ENCODE data around the gene SLC4A7.
"Not testable (repeated sequence)": the region's sequence is repeated elsewhere in the genome, so short reads cannot be mapped to it uniquely, and the experiment has no call there.

SLC4A7 gene

DNA sequence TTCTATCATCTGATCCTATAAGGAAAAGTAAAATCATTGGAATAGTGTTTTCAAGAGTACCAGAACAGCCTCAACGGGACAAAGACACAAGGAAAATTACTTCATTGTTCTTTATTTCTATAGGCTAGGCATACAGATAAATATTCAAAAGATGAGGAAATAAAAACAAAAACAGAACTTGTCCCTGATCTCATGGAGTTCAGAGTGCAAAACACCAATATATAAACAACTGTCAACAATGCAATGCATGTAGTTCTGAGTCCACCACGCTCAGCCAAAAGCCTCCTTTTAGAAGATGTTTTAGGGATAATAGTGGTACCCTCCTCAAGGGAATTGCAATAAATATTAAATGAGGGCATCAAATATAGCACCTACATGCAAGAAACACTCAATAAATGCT lies 4.6 kb upstream of the SLC4A7 start:
- no peak for DNase-seq

DNA sequence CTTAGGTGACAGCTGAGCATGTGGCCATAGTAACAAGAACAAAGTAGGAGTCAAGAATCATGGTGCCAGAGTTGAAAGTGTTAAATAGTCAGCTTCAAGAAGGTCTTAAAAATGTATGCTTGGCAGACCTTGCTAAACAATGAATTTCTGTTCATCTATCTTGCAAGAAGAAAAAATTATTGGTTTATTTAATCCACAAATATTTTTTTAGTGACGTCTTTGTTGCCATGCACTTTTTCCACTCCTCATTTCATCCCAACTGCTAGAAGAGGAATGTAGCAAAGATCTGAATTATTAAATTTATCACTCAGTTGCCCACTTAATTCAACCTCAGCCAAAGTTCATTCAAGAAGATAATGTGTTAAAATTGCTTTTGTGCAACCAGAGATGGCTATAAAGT lies 3.2 kb upstream of the SLC4A7 start:
- DNase-seq: no peak

DNA sequence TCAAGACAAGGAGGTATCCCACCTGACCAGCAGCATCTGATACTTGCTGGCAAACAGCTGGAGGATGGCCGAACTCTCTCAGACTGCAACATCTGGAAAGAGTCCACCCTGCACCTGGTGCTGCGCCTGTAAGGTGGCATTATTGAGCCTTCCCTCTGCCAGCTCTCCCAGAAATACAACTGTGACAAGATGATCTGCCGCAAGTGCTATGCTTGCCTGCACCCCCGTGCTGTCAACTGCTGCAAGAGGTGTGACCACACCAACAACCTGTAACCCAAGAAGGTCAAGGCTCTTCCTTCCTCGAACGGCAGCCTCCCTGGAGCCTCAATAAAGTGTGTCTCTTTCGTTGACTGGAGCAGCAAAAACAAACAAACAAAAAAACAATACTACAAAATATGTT lies 2.2 kb upstream of the SLC4A7 start:
- no peak for DNase-seq

DNA sequence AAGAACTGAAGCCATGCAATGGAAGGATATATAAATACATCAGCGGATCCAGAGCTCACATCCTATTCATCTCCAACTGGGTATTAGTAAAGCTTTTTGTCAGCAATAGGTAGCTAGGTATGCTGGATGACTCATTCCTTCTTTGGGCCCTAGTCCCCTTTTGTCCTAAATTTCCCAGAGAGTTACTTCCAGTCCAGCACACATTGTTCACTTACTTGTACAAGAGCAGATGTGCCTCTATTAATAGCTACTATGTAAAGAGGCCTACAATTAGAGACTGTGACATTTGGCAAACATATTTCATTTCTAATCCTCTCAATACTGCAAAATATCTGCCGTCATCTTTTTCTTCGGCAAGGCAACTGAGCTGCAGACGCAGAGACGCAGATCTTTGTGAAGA lies 1.7 kb upstream of the SLC4A7 start:
- DNase-seq: no peak

DNA sequence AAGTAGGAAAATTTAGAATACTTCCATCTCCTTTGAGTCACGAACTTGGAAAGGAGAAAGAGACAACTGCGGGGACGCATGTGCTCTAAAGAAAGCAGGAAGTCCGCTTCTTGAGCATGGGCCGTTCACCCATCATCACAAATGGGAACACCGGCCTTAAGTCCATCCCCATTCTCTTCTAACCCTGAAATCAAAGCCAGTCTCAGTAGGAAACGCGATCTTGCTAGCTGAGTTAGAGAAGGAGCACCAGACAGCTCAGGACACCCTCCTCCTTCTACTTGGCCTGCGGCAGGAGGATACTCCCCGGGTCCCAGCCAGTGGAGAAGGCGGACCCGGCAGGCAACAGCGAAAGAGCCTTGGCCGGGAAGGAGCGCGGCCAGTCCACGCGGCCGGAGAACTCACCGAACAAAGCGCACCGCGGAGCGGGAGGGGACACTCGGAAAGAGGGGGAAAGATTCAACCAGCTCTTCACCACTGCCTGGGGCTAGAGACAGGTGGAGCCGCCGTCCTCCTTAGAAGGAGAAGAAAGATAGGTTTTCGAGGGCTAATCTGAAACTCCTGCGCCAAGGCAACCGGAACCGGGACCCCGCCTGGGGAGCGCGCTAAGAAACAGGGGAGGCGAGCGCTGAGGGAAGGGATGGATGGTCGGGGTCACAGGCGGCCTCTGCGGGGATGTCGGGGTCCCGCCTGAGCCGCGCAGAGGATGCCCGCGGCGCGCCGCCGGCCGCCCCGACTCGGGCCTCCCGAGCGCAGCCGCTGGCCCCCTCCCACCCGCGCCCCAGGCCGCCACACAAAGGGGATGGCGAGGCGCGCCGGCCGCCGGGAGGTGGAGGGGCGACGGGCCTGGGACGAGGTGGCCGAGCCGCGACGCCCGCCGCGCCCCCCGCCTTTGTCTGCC lies 818 bp downstream of the SLC4A7 start:
- peak in 43 of 56 donors; percentile 4 to 62 (median 32) for DNase-seq

DNA sequence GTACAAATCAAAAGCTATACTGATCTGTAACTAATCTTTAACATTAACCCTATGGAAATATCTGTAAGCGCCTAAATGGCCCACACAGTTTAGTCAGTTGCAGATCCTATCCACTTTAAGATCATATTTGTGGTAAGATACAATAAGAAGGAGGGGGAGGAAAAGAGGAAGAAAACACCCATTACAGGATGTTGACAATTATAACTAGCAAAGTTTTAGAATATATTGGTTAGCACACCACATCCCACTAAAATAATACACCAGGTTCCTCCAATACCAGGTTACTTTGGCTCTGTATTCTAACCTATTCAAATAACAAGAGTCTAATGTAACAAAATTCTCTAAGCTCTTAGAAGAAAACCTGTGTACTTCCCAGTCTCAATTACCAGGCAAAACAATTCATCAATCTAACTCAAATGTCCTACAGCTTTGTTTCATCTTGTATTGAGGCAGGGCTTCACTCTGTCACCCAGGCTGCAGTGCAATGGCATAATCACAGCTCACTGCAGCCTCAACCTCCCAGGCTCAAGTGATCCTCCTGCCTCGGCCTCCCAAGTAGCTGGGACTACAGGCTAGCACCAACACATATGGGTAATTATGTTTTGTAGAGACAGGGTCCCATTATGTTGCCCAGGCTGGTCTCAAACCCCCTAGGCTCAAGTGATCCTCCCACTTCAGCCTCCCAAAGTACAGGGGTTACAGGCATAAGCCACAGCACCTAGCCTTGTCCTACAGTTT lies 4.2 kb downstream of the SLC4A7 start:
- DNase-seq: no peak

DNA sequence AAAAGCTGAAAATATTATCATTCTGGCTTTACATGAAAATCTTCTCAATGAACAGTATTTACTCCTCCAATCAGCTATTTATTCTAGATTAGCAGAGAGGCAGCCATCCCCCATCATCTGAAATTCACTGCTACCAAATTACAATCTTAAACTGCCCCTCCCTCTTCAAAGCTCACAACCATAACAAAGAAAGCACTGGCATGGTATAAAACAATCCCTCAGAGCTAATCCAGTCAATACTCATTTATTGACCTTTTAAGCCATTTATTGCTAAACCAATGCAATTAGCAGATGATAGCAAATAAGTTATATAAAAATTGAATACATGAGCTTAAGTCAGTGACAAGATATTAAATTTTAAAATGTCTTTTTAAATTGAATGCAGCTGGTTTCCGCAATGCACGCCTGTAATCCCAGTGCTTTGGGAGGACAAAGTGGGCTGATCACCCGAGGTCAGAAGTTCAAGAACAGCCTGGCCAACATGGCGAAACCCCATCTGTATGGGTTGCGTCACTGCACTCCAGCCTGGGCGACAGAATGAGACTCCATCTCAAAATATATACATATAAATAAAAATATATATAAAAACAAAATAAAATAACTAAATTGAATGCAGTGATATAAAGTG lies 12.1 kb downstream of the SLC4A7 start:
- no peak for DNase-seq

DNA sequence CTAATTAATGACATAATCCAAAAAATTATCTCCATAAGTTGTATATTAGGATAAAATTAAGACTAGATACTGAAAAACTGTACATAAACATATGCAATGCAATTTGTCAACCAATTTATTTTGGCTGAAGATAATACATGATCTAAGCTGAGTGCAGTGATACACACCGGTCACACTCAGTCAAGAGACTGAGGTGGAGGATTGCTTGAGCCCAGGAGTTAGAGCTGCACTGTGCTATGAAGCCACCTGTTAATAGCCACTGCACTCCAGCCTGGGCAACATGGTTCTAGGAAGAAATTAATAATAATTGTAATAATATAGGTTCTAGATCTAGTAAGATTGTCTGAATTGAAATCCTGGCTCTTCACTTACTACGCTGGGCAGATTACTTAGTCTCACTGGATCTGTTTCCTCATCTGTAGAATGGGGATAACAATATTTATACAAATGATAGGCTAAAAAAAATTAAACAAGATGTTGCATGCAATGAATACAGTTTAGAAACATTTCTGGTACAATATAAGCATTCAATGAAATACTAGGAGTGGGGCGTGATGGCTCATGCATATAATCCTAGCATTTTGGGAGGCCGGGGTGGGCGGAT lies 15.8 kb downstream of the SLC4A7 start:
- no peak for DNase-seq

DNA sequence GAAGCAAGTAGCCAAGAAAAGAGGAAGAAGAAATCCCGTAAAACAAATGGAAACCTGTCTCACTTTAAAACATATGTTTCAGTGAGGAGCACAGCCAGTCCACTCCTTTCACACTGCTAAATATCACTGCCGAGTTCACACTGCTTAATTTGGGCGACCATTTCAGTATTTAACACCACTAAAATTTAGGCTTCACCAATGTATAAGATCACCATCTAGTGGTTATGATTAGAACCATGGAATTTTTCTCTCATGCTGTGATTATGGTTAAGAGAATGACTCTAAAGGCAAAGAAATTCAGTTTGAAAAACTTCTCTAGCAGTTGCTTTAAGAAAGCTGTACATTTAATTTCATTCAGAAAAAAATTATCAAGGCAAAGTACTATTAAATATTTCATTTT lies 16.6 kb downstream of the SLC4A7 start:
- DNase-seq: peak in 2 of 56 donors; percentile 9 to 18

DNA sequence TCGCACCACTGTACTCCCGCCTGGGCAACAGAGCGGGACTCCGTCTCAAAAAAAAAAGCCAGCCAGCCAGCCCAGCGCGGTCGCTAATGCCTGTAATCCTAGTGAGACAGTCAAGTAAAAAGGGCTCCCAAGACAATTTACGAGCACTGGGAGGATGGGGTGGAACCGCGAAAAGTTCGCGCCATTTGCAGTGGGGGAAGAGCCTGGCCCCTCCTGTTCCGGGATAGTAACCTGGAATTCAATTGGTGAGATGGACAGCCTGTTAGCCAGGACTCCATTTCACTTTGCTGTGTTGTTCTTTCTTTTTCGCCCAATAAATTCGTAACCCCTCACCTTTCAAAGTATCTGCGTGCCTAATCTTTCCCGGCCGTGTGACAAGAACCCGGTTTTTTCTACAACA lies 19.5 kb downstream of the SLC4A7 start:
- DNase-seq: no peak

DNA sequence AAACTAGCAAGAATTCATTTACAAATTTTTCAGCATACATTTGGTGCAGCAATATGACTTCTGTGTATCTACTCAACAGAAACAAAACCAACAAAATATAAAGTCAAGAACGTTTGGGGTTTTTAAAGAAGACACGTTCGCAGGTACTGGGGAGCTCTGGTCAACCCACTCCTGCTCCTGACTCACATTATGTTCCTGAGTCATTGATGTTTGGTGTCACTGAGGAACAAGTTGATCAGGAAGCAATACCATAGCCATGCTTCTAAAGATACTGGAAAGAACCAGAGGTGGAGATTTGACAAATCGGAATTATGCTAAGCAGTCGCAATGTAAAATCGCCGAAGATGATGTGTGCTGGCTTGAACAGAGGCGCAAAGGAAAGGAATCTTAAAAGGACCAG lies 22.0 kb downstream of the SLC4A7 start:
- DNase-seq: no peak

DNA sequence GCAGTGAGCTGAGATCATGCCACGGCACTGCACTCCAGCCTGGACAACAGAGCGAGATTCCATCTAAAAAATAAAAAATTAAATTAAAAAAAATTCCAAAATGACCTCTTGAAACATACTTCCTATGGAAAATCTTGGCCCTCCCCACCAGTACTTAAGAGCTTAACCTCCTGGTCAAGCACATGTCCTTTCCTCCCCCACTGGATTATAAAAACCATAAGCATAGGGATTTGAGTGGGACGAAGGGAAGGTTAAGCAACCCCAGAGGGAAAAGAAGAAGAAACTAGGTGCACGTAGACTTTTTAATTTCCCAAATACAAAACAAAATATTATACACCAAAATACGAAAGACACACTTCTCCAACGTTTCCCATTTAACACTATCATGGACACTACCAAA lies 25.3 kb downstream of the SLC4A7 start:
- DNase-seq: no peak

DNA sequence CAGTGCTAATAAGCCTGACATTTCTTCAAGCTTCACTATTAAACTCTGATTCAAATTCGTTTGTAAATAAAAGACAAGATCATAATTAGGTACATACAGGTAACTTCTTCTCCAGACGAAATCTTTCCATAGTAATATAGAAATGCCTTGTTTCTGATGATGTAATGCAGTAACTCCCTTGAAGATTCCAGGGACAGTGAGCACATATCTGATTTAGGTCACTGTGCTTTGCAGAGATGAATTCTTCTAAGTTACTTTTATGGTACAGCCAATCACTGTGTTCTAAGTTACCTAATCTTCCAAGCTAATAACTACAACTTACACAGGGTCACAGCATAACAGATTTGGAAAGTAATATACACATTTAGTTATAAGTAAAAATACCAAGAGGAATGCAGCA lies 27.6 kb downstream of the SLC4A7 start:
- DNase-seq: no peak

DNA sequence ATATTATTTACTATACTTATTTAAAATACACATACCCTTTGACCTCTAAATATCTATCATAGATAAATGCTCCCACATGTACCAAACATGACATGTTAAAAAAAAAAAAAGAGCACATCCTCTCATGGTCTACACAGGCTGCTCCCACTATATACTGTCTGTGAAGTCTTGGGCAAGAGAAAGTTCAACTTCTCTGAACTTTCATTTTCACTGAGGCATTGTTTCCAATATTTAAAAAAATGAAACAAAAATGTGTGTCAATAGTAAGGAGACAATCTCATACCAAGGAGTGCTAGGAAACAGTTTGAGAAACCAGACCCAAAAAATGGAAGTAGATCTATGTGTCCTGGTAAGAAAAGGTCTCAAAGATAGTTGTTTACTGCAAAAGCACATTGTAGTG lies 29.3 kb downstream of the SLC4A7 start:
- no peak for DNase-seq

DNA sequence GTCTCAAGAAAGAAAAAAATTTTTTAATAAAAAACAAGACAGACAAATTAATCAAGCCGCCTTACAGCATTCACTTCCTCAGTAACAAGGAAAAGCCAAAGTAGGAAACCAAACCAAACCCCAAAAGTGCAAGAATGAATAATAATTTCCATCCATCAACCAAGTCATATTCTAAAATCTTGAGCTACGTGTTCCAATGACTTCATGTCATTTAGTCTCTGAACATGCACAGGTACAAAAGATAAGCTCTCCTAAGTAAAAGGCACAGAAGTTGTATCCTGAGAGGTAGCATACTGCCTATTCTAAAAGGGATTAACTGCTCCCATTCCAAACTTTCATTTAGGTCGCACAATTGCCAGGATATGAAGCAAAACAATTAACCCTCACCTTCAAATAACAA lies 29.7 kb downstream of the SLC4A7 start:
- no peak for DNase-seq

DNA sequence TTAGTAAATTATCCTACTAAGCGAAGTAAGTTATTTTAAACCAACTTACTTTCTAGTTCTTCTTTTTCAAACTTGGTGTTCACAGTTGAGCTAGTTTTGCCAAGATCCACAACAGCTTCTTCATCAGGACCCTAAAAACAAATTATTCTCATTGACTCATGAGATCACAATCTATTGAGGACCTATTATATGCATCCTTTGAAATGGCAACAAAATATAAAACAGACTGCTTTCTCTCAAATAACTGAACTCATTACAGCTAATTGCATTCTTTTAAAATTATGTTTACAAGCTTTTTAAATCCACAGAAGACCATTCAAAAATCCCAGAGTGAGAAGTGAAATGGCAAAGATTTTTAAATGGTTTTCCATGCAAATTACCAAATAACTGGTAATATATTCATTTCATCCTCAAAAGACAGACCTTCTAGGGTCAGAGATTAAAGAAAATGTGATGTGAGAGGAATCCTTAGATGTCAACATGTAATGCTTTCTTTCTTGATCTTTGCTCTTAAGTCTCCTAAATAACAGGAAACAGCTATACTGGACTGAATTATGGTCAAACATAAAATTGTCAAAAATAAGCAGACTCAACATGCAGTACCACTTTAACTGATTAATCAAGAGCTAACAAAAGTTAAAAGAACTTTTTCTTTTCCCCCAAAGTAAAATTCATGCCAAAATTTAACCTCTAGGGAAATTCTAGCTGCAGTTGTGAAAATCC lies 31.7 kb downstream of the SLC4A7 start:
- no peak for DNase-seq

DNA sequence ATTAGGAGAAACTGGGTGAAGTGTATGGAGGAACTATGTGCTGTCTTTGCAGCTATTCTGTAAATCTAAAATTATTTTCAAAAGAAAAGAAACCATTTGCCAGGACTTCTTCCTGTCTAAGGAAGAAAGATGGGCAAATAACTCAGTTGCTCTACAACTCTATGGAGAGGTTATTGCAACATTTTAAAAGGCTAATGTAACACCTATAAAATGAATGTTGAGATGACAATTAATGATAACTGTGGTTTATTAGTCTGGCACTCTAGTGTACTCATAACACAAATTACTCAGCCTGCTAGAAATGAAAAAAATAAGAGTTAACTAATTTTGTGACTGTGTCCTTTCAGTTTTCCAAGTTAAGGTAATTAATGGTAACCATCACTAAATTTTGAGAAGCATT lies 32.3 kb downstream of the SLC4A7 start:
- no peak for DNase-seq

DNA sequence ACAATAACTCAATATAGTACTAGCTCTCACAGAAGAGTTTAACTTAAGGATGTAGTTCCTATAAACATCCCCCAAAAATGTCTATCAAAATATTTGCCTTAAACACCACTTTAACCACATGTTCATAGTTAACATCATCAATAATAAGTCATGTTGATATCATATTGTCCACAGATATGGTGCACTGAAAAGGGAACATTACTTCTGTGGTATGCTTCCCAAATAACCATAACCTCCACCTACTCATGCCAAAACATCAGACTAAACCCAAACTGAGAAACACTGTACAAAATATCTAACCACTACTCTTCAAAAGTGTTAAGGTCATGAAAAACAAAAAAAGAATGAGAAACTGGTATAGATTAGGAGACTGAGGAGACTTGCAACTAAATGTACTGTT lies 32.9 kb downstream of the SLC4A7 start:
- no peak for DNase-seq

DNA sequence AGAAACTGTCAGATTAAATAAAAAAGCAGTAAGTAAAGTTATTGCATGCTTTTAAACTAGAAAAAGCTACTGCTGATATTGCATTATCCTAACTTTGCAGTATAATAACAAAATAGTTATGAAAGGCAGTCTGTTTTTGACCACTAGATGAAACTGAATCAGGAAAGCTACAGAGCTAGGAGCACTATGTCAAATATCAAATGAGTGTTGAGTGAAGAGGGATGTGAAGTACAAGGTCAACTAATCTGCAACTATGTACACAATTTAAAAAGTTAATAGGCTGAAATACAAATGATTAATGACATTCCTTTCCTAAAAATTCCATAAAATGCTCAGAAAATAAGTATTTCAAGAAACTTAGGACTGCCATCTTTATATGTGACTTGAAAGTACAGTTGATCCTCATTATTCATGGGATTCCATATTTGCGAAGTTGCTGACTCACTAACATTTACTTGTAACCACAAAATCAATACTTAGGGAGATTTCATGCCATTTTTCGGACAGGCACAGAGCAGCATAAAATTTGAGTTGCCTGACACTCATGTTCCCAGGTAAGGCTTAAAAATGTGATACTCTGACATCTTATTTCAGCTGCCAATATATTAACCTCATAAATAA lies 34.5 kb downstream of the SLC4A7 start:
- DNase-seq: no peak

DNA sequence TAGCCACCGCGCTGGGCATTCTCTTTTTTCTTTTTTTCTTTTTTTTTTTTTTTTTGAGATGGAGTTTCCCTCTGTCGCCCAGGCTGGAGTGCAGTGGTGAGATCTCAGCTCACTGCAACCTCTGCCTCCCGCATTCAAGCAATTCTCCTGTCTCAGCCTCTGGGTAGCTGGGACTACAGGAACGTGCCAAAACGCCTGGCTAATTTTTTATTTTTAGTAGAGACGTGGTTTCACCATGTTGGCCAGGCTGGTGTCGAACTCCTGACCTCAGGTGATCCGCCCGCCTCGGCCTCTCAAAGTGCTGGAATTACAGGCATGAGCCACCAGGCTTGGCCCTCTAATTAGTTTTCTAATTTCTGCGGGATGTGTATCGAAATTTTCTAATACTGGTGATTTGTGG lies 41.2 kb downstream of the SLC4A7 start:
- DNase-seq: not testable (repeated sequence)

DNA sequence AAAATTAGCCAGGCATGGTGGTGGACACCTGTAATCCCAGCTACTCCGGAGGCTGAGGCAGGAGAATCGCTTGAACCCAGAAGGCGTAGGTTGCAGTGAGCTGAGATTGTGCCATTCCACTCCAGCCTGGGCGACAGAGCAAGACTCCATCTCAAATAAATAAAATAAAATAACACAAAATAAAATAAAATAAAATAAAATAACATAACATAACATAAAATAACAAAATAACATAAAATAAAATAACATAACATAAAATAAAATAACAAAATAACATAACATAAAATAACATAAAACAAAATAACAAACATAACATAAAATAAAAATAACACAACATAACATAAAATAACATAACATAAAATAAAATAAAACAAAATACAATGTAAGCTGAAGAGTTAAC lies 45.8 kb downstream of the SLC4A7 start:
- not testable (repeated sequence) for DNase-seq

All from amygdala (tissue), 56 donors.